MM.1S (cell line): ENCODE results near the gene NEGR1.

ENCODE experiments used
- DNase-seq: peaks from one replicate; pipeline ENCODE4 v3.0.0-alpha.2; 2015
- H2AFZ ChIP-seq: fragments of 300-600 bp; sonication (generic); 2 replicates; pipeline ENCODE4 v1.6.0; 2016; ENCODE audit warnings: antibody characterized with exemption, low read length
- H3F3A ChIP-seq: fragments of 300-600 bp; sonication (generic); 2 replicates; pipeline ENCODE4 v1.6.1; 2016; ENCODE audit warnings: mild to moderate bottlenecking, antibody characterized with exemption, low read length, moderate library complexity, mixed read lengths; ENCODE audit not compliant: insufficient read depth
- H3K27ac ChIP-seq: fragments of 300-600 bp; sonication (generic); 2 replicates; pipeline ENCODE4 v1.5.1; 2016; ENCODE audit warnings: mild to moderate bottlenecking, low read length
- H3K27me3 ChIP-seq: fragments of 300-600 bp; sonication (generic); replicated peaks from 2 replicates; pipeline ENCODE4 v1.6.0; 2016; ENCODE audit warnings: low read length; ENCODE audit not compliant: insufficient read depth
- H3K36me3 ChIP-seq: fragments of 300-600 bp; sonication (generic); replicated peaks from 2 replicates; pipeline ENCODE4 v1.6.1; 2016; ENCODE audit warnings: mild to moderate bottlenecking, low read length, mixed read lengths; ENCODE audit not compliant: insufficient read depth
- H3K4me1 ChIP-seq: fragments of 300-600 bp; sonication (generic); 2 replicates; pipeline ENCODE4 v1.6.1; 2016; ENCODE audit warnings: low read length, mixed read lengths
- H3K4me2 ChIP-seq: fragments of 300-600 bp; sonication (generic); 2 replicates; pipeline ENCODE4 v1.6.0; 2016; ENCODE audit warnings: low read depth, low read length
- H3K4me3 ChIP-seq: fragments of 300-600 bp; sonication (generic); 2 replicates; pipeline ENCODE4 v1.5.1; 2016; ENCODE audit warnings: low read length, mixed read lengths
- H3K79me2 ChIP-seq: fragments of 300-600 bp; sonication (generic); 2 replicates; pipeline ENCODE4 v1.6.1; 2016; ENCODE audit warnings: mixed run types, low read length, mixed read lengths
- H3K9ac ChIP-seq: fragments of 300-600 bp; sonication (generic); 2 replicates; pipeline ENCODE4 v1.6.1; 2016; ENCODE audit warnings: low read length, mixed read lengths
- H3K9me2 ChIP-seq: fragments of 300-600 bp; sonication (generic); replicated peaks from 2 replicates; pipeline ENCODE4 v1.6.1; 2016; ENCODE audit warnings: mild to moderate bottlenecking, low read length, mixed read lengths; ENCODE audit not compliant: insufficient read depth
- H3K9me3 ChIP-seq: fragments of 300-600 bp; sonication (generic); replicated peaks from 2 replicates; pipeline ENCODE4 v1.6.1; 2016; ENCODE audit warnings: mild to moderate bottlenecking, low read length, mixed read lengths; ENCODE audit not compliant: insufficient read depth
- H4K20me1 ChIP-seq: fragments of 300-600 bp; sonication (generic); 2 replicates; pipeline ENCODE4 v1.6.1; 2016; ENCODE audit warnings: mild to moderate bottlenecking, low read length, moderate library complexity, mixed read lengths; ENCODE audit not compliant: insufficient read depth
- EZH2 ChIP-seq: fragments of 300-600 bp; sonication (generic); optimal IDR thresholded peaks from 2 replicates; pipeline ENCODE3; 2017; ENCODE audit warnings: low read depth, mild to moderate bottlenecking, antibody characterized with exemption, low read length, mixed read lengths
- EZH2phosphoT487 ChIP-seq: fragments of 300-600 bp; sonication (generic); IDR thresholded peaks from 2 replicates; pipeline ENCODE4 v1.6.1; 2018; ENCODE audit warnings: antibody characterized with exemption, low read length
- TF ChIP-seq, protein P1 (sequence below): fragments of 300-600 bp; sonication (generic); IDR thresholded peaks from 2 replicates; pipeline ENCODE4 v1.5.1; 2016; ENCODE audit warnings: antibody characterized with exemption, low read length, mixed read lengths

Gene NEGR1

GRCh38 chr1:72322910-72323309 is 40.6 kb upstream of the NEGR1 start:
- H4K20me1 ChIP-seq, result no peaks in the 10 kb centered on the region
- H3K36me3 ChIP-seq, result no peaks in the 10 kb centered on the region
- no peak overlapping the region for H2AFZ ChIP-seq
- no peaks in the 10 kb centered on the region for H3K27me3 ChIP-seq
- no peak for DNase-seq
- no peak overlapping the region for H3K4me3 ChIP-seq
- H3K9me2 ChIP-seq, result no peaks in the 10 kb centered on the region
- no peak overlapping the region for H3K9ac ChIP-seq
- TF ChIP-seq EZH2, result no peak
- TF ChIP-seq, protein P1, sequence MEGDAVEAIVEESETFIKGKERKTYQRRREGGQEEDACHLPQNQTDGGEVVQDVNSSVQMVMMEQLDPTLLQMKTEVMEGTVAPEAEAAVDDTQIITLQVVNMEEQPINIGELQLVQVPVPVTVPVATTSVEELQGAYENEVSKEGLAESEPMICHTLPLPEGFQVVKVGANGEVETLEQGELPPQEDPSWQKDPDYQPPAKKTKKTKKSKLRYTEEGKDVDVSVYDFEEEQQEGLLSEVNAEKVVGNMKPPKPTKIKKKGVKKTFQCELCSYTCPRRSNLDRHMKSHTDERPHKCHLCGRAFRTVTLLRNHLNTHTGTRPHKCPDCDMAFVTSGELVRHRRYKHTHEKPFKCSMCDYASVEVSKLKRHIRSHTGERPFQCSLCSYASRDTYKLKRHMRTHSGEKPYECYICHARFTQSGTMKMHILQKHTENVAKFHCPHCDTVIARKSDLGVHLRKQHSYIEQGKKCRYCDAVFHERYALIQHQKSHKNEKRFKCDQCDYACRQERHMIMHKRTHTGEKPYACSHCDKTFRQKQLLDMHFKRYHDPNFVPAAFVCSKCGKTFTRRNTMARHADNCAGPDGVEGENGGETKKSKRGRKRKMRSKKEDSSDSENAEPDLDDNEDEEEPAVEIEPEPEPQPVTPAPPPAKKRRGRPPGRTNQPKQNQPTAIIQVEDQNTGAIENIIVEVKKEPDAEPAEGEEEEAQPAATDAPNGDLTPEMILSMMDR, result no peak
- TF ChIP-seq EZH2phosphoT487, result no peak
- H3K79me2 ChIP-seq, result no peaks in the 10 kb centered on the region
- no peak overlapping the region for H3K4me2 ChIP-seq
- H3F3A ChIP-seq, result no peaks in the 10 kb centered on the region
- no peaks in the 10 kb centered on the region for H3K9me3 ChIP-seq
- H3K27ac ChIP-seq, result no peak overlapping the region
- no peaks in the 10 kb centered on the region for H3K4me1 ChIP-seq

- no peaks in the 10 kb centered on the region for H3K79me2 ChIP-seq
- H3K27me3 ChIP-seq, result no peaks in the 10 kb centered on the region
- no peaks in the 10 kb centered on the region for H3F3A ChIP-seq
- H3K27ac ChIP-seq, result no peak overlapping the region
- no peak overlapping the region for H2AFZ ChIP-seq
- H3K9me2 ChIP-seq, result no peaks in the 10 kb centered on the region
- no peak overlapping the region for H3K4me3 ChIP-seq
- TF ChIP-seq, protein P1, result no peak
- no peak for TF ChIP-seq EZH2phosphoT487
- TF ChIP-seq EZH2, result no peak
- no peak for DNase-seq
- no peak overlapping the region for H3K9ac ChIP-seq
- H3K9me3 ChIP-seq, result no peaks in the 10 kb centered on the region
- H3K4me2 ChIP-seq, result no peak overlapping the region
- no peaks in the 10 kb centered on the region for H3K36me3 ChIP-seq
- H4K20me1 ChIP-seq, result no peaks in the 10 kb centered on the region
- H3K4me1 ChIP-seq, result no peaks in the 10 kb centered on the region
Measured at GRCh38 chr1:72296501-72296900, 14.2 kb upstream of the NEGR1 start.

DNA sequence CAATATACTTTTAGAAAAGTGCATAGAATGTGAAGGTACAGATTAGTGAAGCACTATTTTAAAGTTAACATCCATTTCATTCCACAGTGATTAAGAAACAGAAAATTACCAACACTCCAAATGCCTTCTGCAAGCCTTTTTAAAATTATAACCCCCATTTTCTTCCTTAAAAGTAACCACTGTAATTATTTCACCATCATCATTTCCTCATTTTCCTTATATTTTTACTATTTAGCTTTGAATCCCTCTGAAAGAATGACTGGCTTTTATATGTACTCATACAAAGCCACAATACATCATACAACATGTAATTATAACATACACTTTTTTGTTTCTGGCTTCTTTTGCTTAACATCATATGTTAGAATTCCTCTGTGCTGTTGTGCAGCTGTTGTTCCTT is 6.5 kb upstream of the NEGR1 start:
- no peak for DNase-seq
- Histone ChIP-seq H3K4me3 (no peak overlapping the region), H3F3A (peaks cover 12% of the 10 kb centered on the region), H3K4me1 (peaks cover 8% of the 10 kb centered on the region), H2AFZ (no peak overlapping the region), H3K9me3 (no peaks in the 10 kb centered on the region), H3K9me2 (no peaks in the 10 kb centered on the region), H4K20me1 (peaks cover 3% of the 10 kb centered on the region; the same call in 1 of the 2 replicates), H3K27me3 (peaks cover 33% of the 10 kb centered on the region), H3K79me2 (no peaks in the 10 kb centered on the region), H3K9ac (no peak overlapping the region), H3K27ac (no peak overlapping the region), H3K4me2 (no peak overlapping the region), H3K36me3 (no peaks in the 10 kb centered on the region)
- TF ChIP-seq, protein P1, result no peak
